A673 (cell line): Measurements from ENCODE around the gene ECE1.

ENCODE experiments used
- CTCF ChIP-seq: fragments of 300-800, 200-600 bp; sonication (generic); conservative IDR thresholded peaks from 2 replicates; pipeline ENCODE4 v1.5.1; 2017; ENCODE audit warnings: low read depth, mild to moderate bottlenecking, antibody characterized with exemption, low read length, moderate library complexity, mixed read lengths
- EZH2 ChIP-seq: fragments of 200-600 bp; sonication (generic); IDR thresholded peaks from 2 replicates; pipeline ENCODE4 v1.6.1; 2017; ENCODE audit warnings: borderline replicate concordance, low read depth, mild to moderate bottlenecking, mixed read lengths, antibody characterized with exemption, low read length; ENCODE audit not compliant: poor library complexity, severe bottlenecking

- 0 out of 2 replicates have a peak, but pooled peaks have one; percentile 24 for TF ChIP-seq CTCF
- no peak for TF ChIP-seq EZH2
Measured at GRCh38 chr1:21335088-21335691, 44.9 kb upstream of the ECE1 start.
